HepG2 (cell line): ENCODE data around the gene UPF3B. TPM values are rescaled to one million over a fixed set of nuclear protein-coding genes. Genes with fewer than 3 reads are reported as not detected.

Experiments
- ARNT2 ChIP-seq: sonication (generic); formaldehyde crosslinking; IDR thresholded peaks from 2 replicates; pipeline ENCODE4 v1.8.0; 2022; ENCODE audit warnings: mild to moderate bottlenecking, low read depth, missing genetic modification reagents, moderate library complexity
- ATRX ChIP-seq: sonication (generic); formaldehyde crosslinking; IDR thresholded peaks from 2 replicates; pipeline ENCODE4 v1.4.0; 2020; ENCODE audit warnings: missing genetic modification reagents, borderline replicate concordance
- BHLHE40 ChIP-seq: IDR thresholded peaks from 2 replicates; pipeline ENCODE4 v1.6.1; 2011; ENCODE audit warnings: low read length, improper control_type of control experiment
- BRD4 ChIP-seq: sonication (generic); formaldehyde crosslinking; IDR thresholded peaks from 2 replicates; pipeline ENCODE4 v1.4.0; 2020; ENCODE audit warnings: missing genetic modification reagents
- CHCHD3 ChIP-seq: sonication (generic); formaldehyde crosslinking; IDR thresholded peaks from 2 replicates; pipeline ENCODE4 v1.8.0; 2022; ENCODE audit warnings: mild to moderate bottlenecking, missing genetic modification reagents, moderate library complexity
- GATAD1 ChIP-seq: IDR thresholded peaks from 2 replicates; pipeline ENCODE4 v1.6.1; 2016; ENCODE audit warnings: missing genetic modification reagents, missing compliant biosample characterization
- HIVEP1 ChIP-seq: sonication (generic); formaldehyde crosslinking; IDR thresholded peaks from 2 replicates; pipeline ENCODE4 v1.4.0; 2020; ENCODE audit warnings: mild to moderate bottlenecking, missing genetic modification reagents
- ISL2 ChIP-seq: sonication (generic); formaldehyde crosslinking; IDR thresholded peaks from 2 replicates; pipeline ENCODE4 v1.5.0; 2020; ENCODE audit warnings: missing genetic modification reagents
- NBN ChIP-seq: fragments of 450-650 bp; conservative IDR thresholded peaks from 2 replicates; pipeline ENCODE4 v1.6.1; 2017
- NCOA2 ChIP-seq: sonication (generic); formaldehyde crosslinking; IDR thresholded peaks from 2 replicates; pipeline ENCODE4 v1.8.0; 2022; ENCODE audit warnings: inconsistent platforms
- NFATC3 ChIP-seq: sonication (generic); formaldehyde crosslinking; IDR thresholded peaks from 2 replicates; pipeline ENCODE4 v1.5.1; 2020; ENCODE audit warnings: mild to moderate bottlenecking, missing genetic modification reagents
- NPAS2 ChIP-seq: sonication (generic); formaldehyde crosslinking; IDR thresholded peaks from 2 replicates; pipeline ENCODE4 v1.8.0; 2022; ENCODE audit warnings: mild to moderate bottlenecking, missing genetic modification reagents, borderline replicate concordance
- RCOR2 ChIP-seq: IDR thresholded peaks from 2 replicates; pipeline ENCODE4 v1.6.1; 2016; ENCODE audit warnings: missing biosample characterization, missing genetic modification reagents
- SP140L ChIP-seq: sonication (generic); formaldehyde crosslinking; IDR thresholded peaks from 2 replicates; pipeline ENCODE4 v1.4.0; 2020; ENCODE audit warnings: missing genetic modification reagents, borderline replicate concordance
- TBL1XR1 ChIP-seq: fragments of 150-350 bp; IDR thresholded peaks from 2 replicates; pipeline ENCODE4 v1.6.1; 2014; ENCODE audit warnings: borderline replicate concordance, low read length; ENCODE audit not compliant: partially characterized antibody
- TFDP1 ChIP-seq: IDR thresholded peaks from 2 replicates; pipeline ENCODE4 v1.6.1; 2016; ENCODE audit warnings: missing compliant biosample characterization, missing genetic modification reagents, borderline replicate concordance
- ZFP36L2 ChIP-seq: sonication (generic); formaldehyde crosslinking; IDR thresholded peaks from 2 replicates; pipeline ENCODE4 v1.4.0; 2020; ENCODE audit warnings: missing genetic modification reagents
- ZNF550 ChIP-seq: sonication (generic); formaldehyde crosslinking; IDR thresholded peaks from 2 replicates; pipeline ENCODE4 v1.4.0; 2020; ENCODE audit warnings: mild to moderate bottlenecking, missing genetic modification reagents, borderline replicate concordance
- ZNF567 ChIP-seq: sonication (generic); formaldehyde crosslinking; IDR thresholded peaks from 2 replicates; pipeline ENCODE4 v1.8.1; 2023; ENCODE audit warnings: mild to moderate bottlenecking, missing genetic modification reagents, borderline replicate concordance
- ZSCAN20 ChIP-seq: sonication (generic); formaldehyde crosslinking; IDR thresholded peaks from 2 replicates; pipeline ENCODE4 v1.4.0; 2020; ENCODE audit warnings: missing genetic modification reagents, mild to moderate bottlenecking, borderline replicate concordance
- polyA plus RNA-seq, 8 experiments: library from polyadenylated mRNA; depleted of rRNA in 3 of 8; stranded (reverse) in 7 of 8; unstranded in 1 of 8; fragments of >200 nt; fragmentation: Illumina TruSeq in 4 of 8; extraction: Trizol in 4 of 8; gene quantifications; 2 replicates each; pipeline versions ENCODE4 v1.2.1 to v1.2.3, GENCODE V29; 2011 to 2016; ENCODE audit warnings: low read depth in 4 of 8, missing spikeins in 1 of 8, mixed read lengths in 1 of 8; ENCODE audit not compliant: insufficient read depth in 1 of 8
- total RNA-seq, 5 experiments: library from RNA; depleted of rRNA; stranded (reverse); fragments of >200 nt; fragmentation: Illumina TruSeq; extraction: Trizol; gene quantifications; 2 replicates each; pipeline ENCODE4 v1.2.3, GENCODE V29; 2016; ENCODE audit warnings: low read depth in 1 of 5
- TF ChIP-seq, protein P1 (sequence below): IDR thresholded peaks from 2 replicates; pipeline ENCODE4 v1.4.0; 2020; ENCODE audit warnings: mild to moderate bottlenecking, missing genetic modification reagents
- TF ChIP-seq, protein P2 (sequence below): sonication (generic); formaldehyde crosslinking; IDR thresholded peaks from 2 replicates; pipeline ENCODE4 v1.4.0; 2020; ENCODE audit warnings: mild to moderate bottlenecking, missing genetic modification reagents
- TF ChIP-seq, protein P3 (sequence below): sonication (generic); formaldehyde crosslinking; IDR thresholded peaks from 2 replicates; pipeline ENCODE4 v1.4.0; 2020; ENCODE audit warnings: missing genetic modification reagents, mild to moderate bottlenecking, borderline replicate concordance

Gene UPF3B
- total and polyA plus RNA-seq, 2 of the 13 experiments (the other 11 are each of a cell fraction or from before 2014, with no cell fraction given) = 5.2 to 7.2 TPM

DNA sequence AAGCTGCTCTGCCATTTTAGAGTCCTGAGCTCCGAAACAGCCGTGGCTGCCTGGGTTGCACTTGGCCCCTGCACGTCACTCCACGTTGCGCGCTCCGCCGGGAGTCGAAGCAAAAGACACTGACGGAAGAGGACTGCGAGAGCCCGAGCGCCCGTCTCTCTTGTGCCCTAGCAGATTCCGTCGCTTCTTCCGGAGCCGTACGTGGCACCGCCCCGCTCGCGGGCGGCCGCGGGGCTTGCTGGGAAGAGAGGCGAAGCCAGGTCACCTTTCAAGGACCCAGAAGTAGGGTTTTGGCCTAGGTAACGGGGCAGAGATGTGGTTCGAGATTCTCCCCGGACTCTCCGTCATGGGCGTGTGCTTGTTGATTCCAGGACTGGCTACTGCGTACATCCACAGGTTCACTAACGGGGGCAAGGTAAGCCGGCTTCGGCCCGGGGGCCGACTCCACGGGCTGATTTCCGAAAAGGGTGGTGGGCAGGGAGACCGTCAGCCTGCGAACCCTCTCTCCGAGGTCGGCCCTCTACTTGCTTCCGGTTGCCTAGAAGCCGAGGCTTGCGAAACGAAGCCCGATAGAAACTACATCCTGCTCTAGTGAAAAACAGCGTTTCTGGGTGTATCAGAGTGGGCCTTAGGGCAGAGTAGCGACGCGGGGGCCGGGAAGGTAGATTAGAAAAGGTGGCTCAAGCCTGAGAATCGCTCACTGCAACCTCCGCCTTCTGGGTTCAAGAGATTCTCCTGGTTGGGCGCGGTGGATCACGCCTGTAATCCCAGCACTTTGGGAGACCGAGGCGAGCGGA lies 19.0 kb upstream of the UPF3B start, which contains the start of the genes NDUFA1 and RNF113A (continued):
- TF ChIP-seq, protein P1, sequence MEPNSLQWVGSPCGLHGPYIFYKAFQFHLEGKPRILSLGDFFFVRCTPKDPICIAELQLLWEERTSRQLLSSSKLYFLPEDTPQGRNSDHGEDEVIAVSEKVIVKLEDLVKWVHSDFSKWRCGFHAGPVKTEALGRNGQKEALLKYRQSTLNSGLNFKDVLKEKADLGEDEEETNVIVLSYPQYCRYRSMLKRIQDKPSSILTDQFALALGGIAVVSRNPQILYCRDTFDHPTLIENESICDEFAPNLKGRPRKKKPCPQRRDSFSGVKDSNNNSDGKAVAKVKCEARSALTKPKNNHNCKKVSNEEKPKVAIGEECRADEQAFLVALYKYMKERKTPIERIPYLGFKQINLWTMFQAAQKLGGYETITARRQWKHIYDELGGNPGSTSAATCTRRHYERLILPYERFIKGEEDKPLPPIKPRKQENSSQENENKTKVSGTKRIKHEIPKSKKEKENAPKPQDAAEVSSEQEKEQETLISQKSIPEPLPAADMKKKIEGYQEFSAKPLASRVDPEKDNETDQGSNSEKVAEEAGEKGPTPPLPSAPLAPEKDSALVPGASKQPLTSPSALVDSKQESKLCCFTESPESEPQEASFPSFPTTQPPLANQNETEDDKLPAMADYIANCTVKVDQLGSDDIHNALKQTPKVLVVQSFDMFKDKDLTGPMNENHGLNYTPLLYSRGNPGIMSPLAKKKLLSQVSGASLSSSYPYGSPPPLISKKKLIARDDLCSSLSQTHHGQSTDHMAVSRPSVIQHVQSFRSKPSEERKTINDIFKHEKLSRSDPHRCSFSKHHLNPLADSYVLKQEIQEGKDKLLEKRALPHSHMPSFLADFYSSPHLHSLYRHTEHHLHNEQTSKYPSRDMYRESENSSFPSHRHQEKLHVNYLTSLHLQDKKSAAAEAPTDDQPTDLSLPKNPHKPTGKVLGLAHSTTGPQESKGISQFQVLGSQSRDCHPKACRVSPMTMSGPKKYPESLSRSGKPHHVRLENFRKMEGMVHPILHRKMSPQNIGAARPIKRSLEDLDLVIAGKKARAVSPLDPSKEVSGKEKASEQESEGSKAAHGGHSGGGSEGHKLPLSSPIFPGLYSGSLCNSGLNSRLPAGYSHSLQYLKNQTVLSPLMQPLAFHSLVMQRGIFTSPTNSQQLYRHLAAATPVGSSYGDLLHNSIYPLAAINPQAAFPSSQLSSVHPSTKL (CRISPR knock-in tag) = no peak; the same call in 1 of the 2 replicates
- TF ChIP-seq, protein P2, sequence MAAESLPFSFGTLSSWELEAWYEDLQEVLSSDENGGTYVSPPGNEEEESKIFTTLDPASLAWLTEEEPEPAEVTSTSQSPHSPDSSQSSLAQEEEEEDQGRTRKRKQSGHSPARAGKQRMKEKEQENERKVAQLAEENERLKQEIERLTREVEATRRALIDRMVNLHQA (CRISPR knock-in tag) = no peak
- TF ChIP-seq ISL2 = peak; percentile 47; the same call in 1 of the 2 replicates
- no peak for TF ChIP-seq BHLHE40
- no peak for TF ChIP-seq HIVEP1 (CRISPR knock-in tag)
- 0 out of 2 replicates have a peak, but pooled peaks have one; percentile 69 for TF ChIP-seq ZSCAN20 (CRISPR knock-in tag)
- TF ChIP-seq ZNF567 = no peak
- 0 out of 2 replicates have a peak, but pooled peaks have one; percentile 9 for TF ChIP-seq NCOA2 (CRISPR knock-in tag)
- no peak for TF ChIP-seq SP140L
- peak; percentile 62; the same call in 1 of the 2 replicates for TF ChIP-seq TFDP1 (CRISPR knock-in tag)
- no peak for TF ChIP-seq NPAS2
- no peak for TF ChIP-seq TBL1XR1
- no peak for TF ChIP-seq NFATC3 (CRISPR knock-in tag)
- no peak for TF ChIP-seq CHCHD3 (CRISPR knock-in tag)
- no peak for TF ChIP-seq ATRX
- TF ChIP-seq RCOR2 (CRISPR knock-in tag) = no peak
- no peak for TF ChIP-seq NBN
- no peak for TF ChIP-seq BRD4 (CRISPR knock-in tag)
- TF ChIP-seq GATAD1 (CRISPR knock-in tag) = peak; percentile 88
- TF ChIP-seq, protein P3, sequence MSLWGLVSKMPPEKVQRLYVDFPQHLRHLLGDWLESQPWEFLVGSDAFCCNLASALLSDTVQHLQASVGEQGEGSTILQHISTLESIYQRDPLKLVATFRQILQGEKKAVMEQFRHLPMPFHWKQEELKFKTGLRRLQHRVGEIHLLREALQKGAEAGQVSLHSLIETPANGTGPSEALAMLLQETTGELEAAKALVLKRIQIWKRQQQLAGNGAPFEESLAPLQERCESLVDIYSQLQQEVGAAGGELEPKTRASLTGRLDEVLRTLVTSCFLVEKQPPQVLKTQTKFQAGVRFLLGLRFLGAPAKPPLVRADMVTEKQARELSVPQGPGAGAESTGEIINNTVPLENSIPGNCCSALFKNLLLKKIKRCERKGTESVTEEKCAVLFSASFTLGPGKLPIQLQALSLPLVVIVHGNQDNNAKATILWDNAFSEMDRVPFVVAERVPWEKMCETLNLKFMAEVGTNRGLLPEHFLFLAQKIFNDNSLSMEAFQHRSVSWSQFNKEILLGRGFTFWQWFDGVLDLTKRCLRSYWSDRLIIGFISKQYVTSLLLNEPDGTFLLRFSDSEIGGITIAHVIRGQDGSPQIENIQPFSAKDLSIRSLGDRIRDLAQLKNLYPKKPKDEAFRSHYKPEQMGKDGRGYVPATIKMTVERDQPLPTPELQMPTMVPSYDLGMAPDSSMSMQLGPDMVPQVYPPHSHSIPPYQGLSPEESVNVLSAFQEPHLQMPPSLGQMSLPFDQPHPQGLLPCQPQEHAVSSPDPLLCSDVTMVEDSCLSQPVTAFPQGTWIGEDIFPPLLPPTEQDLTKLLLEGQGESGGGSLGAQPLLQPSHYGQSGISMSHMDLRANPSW (CRISPR knock-in tag) = no peak
- no peak for TF ChIP-seq ZNF550 (CRISPR knock-in tag)
- TF ChIP-seq ARNT2 (CRISPR knock-in tag) = no peak
- TF ChIP-seq ZFP36L2 (CRISPR knock-in tag) = no peak
